Activated naive CD4-positive, alpha-beta T cell treated with Interleukin-2 at 50 U/mL for 16 hours (primary cell): ENCODE results near the gene DSN1.

Experiments used
- DNase-seq: peaks from one replicate; pipeline ENCODE4 v3.0.0-alpha.2; 2020

The DSN1 gene

DNA sequence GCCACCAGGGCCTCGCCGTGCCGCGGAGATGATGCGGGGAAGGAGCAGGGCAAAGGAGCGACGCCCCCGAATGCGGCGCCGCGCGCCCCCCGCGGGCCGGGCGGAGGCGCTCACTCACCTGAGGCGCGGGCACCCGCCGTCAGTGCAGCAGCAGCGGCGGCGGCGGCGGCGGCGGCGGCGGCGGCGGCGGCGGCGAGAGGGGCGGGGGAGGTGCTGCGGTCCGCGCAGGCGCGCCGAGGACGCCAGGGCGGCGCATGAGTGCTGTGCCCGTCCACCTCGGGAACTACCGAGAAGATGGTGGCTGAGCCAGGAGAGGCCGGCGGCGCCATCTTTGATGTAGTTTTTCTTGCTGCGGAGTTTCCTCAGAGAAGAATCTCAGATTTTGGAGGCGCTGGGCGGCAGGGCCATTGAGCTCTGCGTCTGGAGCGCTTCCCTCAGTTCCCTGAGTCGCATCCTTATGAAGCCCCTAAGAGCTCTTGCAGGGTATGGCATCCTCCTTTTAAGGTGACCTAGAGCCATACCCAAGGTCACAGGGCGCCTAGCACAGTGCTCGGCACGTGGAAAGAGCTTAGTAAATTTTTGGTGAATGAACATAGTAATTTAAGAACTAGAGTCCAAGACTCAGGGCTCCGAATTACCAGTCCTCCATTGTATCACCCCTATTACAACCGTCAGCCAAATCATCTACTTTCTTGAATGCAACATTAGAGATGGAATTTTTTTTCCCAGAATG lies 27.5 kb downstream of the DSN1 start, which contains the start of gene NDRG3:
TSS of gene NDRG3 (minus strand) at position 164 of the 733 bp plus-strand sequence. CDS start 24,355 bp downstream, outside the sequence.
- peak; percentile 93 for DNase-seq

DNA sequence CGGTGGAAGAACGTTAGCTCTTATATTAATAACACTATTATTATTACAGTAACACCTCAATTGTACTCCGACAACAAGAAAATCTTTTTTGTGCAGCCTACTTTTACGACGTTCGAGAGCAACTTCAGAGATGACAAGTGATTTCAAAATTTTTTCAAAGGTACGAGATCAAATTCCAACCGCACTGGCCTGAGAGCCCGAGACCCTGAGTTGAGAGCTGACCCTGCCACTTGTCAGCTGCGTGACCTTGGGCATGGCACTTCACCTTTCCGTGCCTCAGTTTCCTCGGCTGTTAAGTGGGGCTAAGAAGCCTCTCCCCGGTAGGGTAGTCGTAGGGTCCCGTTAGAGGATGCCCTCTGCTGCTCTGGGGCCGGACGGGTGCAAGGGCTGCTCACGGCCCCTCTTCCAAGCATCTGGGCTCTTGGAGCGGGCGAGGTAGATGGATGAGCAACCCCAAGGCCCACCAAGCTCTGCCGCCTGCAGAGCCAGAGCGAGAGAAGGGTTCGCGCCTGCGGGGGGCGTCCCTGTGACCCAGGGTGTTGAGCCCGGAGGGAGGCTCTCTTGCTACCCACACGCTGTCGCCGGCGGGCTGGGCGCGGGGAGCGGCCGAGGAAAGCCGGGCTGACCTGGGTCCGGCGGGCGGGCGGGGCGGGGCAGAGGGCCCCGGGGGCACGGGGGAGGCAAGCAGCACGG lies 28.2 kb downstream of the DSN1 start:
- peak; percentile 37 for DNase-seq

GRCh38 chr20:36744764-36745191 lies 28.8 kb downstream of the DSN1 start:
- DNase-seq, result no peak

DNA sequence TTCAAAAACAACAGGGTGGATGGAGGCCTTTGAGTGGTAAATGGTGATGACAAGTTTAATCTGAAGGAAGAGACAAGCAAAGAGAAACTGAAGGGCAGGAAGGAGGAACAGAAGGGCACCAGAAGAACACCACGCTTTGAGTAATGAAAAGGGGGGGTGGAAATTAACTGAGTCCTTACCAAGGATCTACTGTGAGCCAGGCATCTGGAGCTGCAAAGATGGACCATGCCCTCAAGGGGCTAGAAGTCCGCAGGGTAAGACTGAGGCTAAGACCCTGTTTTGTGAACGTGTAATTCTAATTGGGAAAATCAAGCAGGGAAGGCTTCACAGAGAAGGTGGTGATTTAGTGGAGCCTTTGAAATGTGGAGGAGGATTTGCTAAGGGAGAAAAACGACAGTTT lies 29.3 kb downstream of the DSN1 start:
- DNase-seq, result no peak

GRCh38 chr20:36742558-36742957 lies 31.0 kb downstream of the DSN1 start:
- no peak for DNase-seq

DNA sequence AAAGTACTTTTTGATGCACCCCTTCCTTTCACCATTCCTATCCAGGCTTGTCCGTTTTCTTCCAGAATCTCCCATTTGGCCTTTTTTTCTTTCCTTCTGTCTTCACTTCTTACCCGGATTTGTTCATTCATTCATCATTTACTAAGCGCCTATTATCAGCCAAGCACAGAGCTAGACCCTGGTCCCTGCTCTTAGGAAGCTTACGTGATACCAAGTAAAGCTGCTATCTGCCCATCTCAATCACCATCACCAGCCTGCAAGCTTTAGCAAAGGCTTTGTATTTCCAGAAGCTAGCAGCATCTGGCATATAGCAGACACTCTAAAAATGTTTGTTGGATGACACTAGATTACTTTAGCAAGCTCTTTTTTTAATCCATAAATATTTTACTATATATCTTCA lies 32.5 kb downstream of the DSN1 start:
- DNase-seq, result no peak

DNA sequence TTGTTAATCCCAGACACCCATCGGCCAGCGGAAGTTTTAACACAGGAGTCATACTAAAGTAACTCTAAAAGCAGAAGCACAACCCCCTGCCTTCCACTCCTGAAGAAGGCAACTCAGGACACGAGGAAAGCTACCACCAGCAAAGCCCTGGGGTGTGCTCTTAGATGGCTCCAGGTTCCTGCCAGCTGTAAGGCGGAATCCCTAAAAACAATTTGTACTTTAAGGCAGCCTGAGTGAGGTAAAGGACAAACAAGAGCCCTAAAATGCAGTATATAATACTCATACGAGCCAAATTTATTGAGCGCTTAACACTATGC lies 36.4 kb downstream of the DSN1 start:
- DNase-seq, result no peak

- no peak for DNase-seq
These were observed 36.9 kb downstream of the DSN1 start for GRCh38 chr20:36736451-36737182.

DNA sequence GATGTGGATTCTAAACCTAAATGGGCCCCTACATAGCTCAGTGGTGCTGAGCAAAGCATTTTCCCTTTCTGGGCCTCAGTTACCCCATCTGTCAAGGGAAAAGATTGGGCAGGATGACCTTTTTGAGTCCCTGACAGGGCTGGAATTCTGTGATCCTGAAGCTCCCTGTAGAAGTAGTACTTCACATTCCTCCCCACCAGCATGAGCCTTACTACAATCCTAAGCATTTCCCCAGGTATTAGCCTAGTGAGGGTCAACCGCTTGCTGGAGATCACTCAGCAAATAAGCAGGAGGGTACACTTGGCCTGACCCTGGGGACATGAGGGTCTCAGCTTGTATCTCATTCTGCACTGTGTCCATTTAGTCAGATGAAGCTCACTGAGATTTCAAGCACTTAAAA lies 41.1 kb downstream of the DSN1 start:
- no peak for DNase-seq

GRCh38 chr20:36728986-36729385 lies 44.6 kb downstream of the DSN1 start:
- no peak for DNase-seq

DNA sequence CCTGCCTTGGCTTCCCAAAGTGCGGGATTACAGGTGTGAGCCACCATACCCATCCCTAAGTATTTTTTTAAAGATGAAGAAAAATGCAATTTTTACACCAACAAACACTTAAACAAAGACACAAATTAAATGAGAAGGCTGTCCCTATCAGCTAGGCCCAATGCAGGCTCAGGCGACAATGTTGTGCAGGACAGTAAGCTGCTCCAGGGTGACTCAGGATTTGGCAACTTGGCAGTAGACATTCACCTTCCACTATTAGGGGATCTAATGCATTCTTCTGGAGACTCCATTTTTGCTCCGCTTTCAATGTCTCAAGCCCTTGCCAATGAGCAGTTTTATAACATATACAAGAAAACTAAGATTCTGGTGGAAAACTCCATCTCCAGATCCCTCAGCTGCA lies 47.4 kb downstream of the DSN1 start:
- no peak for DNase-seq

- peak; percentile 19 for DNase-seq
These were observed 53.1 kb downstream of the DSN1 start for GRCh38 chr20:36720510-36720909.

GRCh38 chr20:36717657-36718056 lies 55.9 kb downstream of the DSN1 start:
- DNase-seq, result no peak

GRCh38 chr20:36717021-36717420 lies 56.5 kb downstream of the DSN1 start:
- no peak for DNase-seq

DNA sequence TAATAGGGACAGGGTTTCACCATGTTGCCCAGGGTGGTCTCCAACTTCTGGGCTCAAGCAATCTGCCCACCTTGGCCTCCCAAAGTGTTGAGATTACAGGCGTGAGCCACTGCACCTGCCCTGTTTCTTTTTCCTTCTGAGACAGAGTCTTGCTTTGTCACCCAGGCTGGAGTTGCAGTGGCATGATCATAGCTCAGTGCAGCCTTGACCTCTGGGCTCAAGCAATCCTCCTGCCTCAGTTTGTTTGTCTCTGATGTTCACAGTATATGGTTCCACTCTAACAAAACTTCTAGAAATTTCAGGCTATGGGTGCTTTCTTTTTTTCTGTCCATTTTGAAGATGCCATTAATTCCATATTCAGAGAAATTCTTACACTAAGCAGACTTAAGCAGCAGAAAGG lies 60.8 kb downstream of the DSN1 start:
- no peak for DNase-seq

DNA sequence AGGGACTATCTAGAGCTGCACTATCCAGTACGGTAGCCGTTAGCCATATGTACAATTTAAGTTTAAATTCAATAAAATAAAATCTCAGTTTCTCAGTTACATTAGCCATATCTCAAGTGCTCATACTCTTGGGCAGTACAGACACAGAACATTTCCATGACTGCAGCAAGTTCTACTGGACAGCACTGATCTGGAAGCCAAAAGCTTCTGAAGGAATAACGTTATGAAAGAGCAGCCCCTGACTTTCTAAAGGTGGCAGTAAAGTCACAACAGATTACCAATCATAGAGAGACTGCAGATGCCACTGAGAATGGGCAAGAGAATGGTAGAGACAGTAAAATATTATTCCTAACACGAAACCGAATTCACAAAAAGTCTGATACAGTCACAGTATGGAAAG lies 64.4 kb downstream of the DSN1 start:
- no peak for DNase-seq

DNA sequence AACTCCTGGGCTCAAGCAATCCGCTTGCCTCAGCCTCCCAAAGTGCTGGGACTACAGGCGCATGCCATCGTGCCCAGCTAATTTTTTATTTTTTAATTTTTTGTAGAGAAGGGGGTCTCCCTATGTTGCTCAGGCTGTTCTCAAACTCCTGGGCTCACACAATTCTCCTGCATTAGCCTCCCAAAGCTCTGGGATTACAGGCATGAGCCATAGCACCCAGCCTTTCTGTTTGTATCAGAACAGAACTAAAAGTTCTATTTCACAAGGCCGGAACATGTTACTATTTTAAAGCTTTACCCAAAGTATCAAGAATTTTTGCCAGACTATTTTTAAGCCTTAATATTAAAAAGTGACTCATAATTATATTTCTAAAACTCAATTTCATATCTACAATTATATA lies 70.0 kb downstream of the DSN1 start:
- DNase-seq, result no peak
